Measurements from ENCODE around the gene HACD4.

DNA sequence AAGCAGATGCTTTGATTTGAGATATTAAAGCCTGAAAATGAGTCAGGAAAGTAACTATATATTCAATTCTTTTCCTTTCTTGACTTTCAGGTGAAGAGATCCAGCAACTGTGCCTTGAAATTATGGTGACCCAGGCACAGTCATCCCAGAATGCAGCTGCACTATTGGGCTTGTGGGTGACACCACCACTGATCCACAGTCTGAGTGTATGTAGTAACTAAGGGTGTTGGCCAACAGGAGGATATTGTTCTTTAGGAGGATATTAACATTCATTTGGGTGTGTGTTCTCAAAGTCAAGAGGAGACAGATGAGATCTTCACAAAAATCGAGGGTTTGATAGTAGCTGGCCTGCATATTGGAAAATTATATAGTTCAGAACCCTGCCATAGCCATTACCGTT is 53.2 kb downstream of the HACD4 start:
- no peak for TF ChIP-seq HNRNPH1 (optimal IDR thresholded peaks at IDR 0.05; ENCODE audit: low read depth, low read length)
- TF ChIP-seq EZH2 (IDR thresholded peaks at IDR 0.05; ENCODE audit: borderline replicate concordance, low read depth, low read length): no peak
- no peak for TF ChIP-seq ZKSCAN1 (IDR thresholded peaks at IDR 0.05; ENCODE audit: low read depth, low read length)
- TF ChIP-seq, protein P1, sequence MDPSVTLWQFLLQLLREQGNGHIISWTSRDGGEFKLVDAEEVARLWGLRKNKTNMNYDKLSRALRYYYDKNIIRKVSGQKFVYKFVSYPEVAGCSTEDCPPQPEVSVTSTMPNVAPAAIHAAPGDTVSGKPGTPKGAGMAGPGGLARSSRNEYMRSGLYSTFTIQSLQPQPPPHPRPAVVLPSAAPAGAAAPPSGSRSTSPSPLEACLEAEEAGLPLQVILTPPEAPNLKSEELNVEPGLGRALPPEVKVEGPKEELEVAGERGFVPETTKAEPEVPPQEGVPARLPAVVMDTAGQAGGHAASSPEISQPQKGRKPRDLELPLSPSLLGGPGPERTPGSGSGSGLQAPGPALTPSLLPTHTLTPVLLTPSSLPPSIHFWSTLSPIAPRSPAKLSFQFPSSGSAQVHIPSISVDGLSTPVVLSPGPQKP (CRISPR knock-in tag; IDR thresholded peaks at IDR 0.05): no peak
- no peak for TF ChIP-seq MEF2D (tag; conservative IDR thresholded peaks at IDR 0.05; ENCODE audit: low read depth)
- TF ChIP-seq, protein P2, sequence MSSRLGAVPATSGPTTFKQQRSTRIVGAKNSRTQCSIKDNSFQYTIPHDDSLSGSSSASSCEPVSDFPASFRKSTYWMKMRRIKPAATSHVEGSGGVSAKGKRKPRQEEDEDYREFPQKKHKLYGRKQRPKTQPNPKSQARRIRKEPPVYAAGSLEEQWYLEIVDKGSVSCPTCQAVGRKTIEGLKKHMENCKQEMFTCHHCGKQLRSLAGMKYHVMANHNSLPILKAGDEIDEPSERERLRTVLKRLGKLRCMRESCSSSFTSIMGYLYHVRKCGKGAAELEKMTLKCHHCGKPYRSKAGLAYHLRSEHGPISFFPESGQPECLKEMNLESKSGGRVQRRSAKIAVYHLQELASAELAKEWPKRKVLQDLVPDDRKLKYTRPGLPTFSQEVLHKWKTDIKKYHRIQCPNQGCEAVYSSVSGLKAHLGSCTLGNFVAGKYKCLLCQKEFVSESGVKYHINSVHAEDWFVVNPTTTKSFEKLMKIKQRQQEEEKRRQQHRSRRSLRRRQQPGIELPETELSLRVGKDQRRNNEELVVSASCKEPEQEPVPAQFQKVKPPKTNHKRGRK (tag; IDR thresholded peaks at IDR 0.05): no peak
- TF ChIP-seq MTF1 (CRISPR knock-in tag; IDR thresholded peaks at IDR 0.05; ENCODE audit: borderline replicate concordance): no peak
